H1 (cell line): ENCODE results near the gene NAA25. TPM values are rescaled to one million over a fixed set of nuclear protein-coding genes. Genes with fewer than 3 reads are reported as not detected.
"Not testable (repeated sequence)": the region's sequence is repeated elsewhere in the genome, so short reads cannot be mapped to it uniquely, and the experiment has no call there.

ENCODE experiments used
- CTCF ChIA-PET: fragments of 300-600 bp; sonication (Branson Sonifier 250); formaldehyde crosslinking; loops from one replicate; lab custom pipeline; 2021; ENCODE audit not compliant: partially characterized antibody; lab: Charles Lee
- POLR2A ChIA-PET: fragments of 300-600 bp; sonication (Branson Sonifier 250); formaldehyde crosslinking; loops from one replicate; lab custom pipeline; 2021; ENCODE audit warnings: inconsistent platforms; ENCODE audit not compliant: partially characterized antibody; lab: Charles Lee
- DNase-seq, 2 experiments: peaks; one replicate each; pipeline versions ENCODE4 v3.0.0 to v3.0.0-alpha.2; 2010 to 2022; ENCODE audit warnings: low spot score in 2 of 2, low read depth in 1 of 2, mixed read lengths in 1 of 2
- FAIRE-seq: peaks from 2 replicates; lab custom pipeline; 2011; peaks lifted over from hg19 to GRCh38; lab: Jason Lieb, UNC
- H2AFZ ChIP-seq: 2 replicates; pipeline ENCODE4 v1.8.1; 2012; ENCODE audit warnings: low read length, inconsistent platforms
- H2AK5ac ChIP-seq: 2 replicates; pipeline ENCODE4 v1.6.1; 2013; ENCODE audit warnings: low read depth, low read length
- H2BK120ac ChIP-seq: replicated peaks from 2 replicates; pipeline ENCODE3; 2013; ENCODE audit warnings: low read depth, low read length, inconsistent platforms
- H2BK12ac ChIP-seq: 2 replicates; pipeline ENCODE4 v1.6.1; 2013; ENCODE audit warnings: low read depth, low read length
- H2BK15ac ChIP-seq: 2 replicates; pipeline ENCODE4 v1.6.1; 2013; ENCODE audit warnings: low read length
- H2BK20ac ChIP-seq: 2 replicates; pipeline ENCODE4 v1.6.1; 2013; ENCODE audit warnings: low read length
- H2BK5ac ChIP-seq: 2 replicates; pipeline ENCODE4 v1.6.1; 2013; ENCODE audit warnings: low read depth, low read length
- H3K14ac ChIP-seq: 2 replicates; pipeline ENCODE4 v1.6.1; 2013; ENCODE audit warnings: inconsistent platforms; ENCODE audit not compliant: insufficient read length
- H3K18ac ChIP-seq: 2 replicates; pipeline ENCODE4 v1.6.1; 2013; ENCODE audit warnings: low read length; ENCODE audit errors: extremely low read depth
- H3K23ac ChIP-seq: 2 replicates; pipeline ENCODE4 v1.6.1; 2013; ENCODE audit warnings: inconsistent platforms; ENCODE audit not compliant: insufficient read length
- H3K23me2 ChIP-seq: 2 replicates; pipeline ENCODE4 v1.6.1; 2013; ENCODE audit warnings: low read depth, low read length
- H3K27ac ChIP-seq: 2 replicates; pipeline ENCODE4 v1.6.1; 2011; ENCODE audit warnings: low read depth, low read length, inconsistent platforms
- H3K27me3 ChIP-seq, 4 experiments: replicated peaks in 1 of 4; 1 replicate in 1 of 4; 2 replicates in 3 of 4; pipeline versions ENCODE4 v1.6.1 to v1.8.1; 2011 to 2013; ENCODE audit warnings: low read length in 3 of 4, mild to moderate bottlenecking in 3 of 4, inconsistent platforms in 2 of 4, mixed read lengths in 2 of 4, moderate library complexity in 1 of 4; ENCODE audit not compliant: control insufficient read depth in 3 of 4, insufficient read depth in 3 of 4; ENCODE audit errors: extremely low read depth in 1 of 4
- H3K36me3 ChIP-seq, 4 experiments: 2 replicates each; pipeline versions ENCODE4 v1.6.1 to v1.8.1; 2011 to 2013; ENCODE audit warnings: mild to moderate bottlenecking in 4 of 4, low read length in 3 of 4, moderate library complexity in 2 of 4, control low read depth in 1 of 4, inconsistent platforms in 1 of 4; ENCODE audit not compliant: insufficient read depth in 4 of 4, control insufficient read depth in 2 of 4
- H3K4ac ChIP-seq: replicated peaks from 2 replicates; pipeline ENCODE3; 2013; ENCODE audit warnings: low read length, low read depth, mixed read lengths, inconsistent platforms; ENCODE audit not compliant: insufficient read length
- H3K4me1 ChIP-seq, 4 experiments: replicated peaks in 1 of 4; 1 replicate in 1 of 4; 2 replicates in 3 of 4; pipeline versions ENCODE4 v1.6.1 to v1.8.1; 2011 to 2013; ENCODE audit warnings: low read length in 3 of 4, inconsistent platforms in 2 of 4, mixed read lengths in 1 of 4; ENCODE audit not compliant: insufficient read depth in 4 of 4, control insufficient read depth in 3 of 4
- H3K4me2 ChIP-seq, 2 experiments: 2 replicates each; pipeline versions ENCODE4 v1.6.1 to v1.8.1; 2011 to 2013; ENCODE audit warnings: low read depth in 2 of 2, low read length in 2 of 2, control low read depth in 1 of 2, inconsistent platforms in 1 of 2, mild to moderate bottlenecking in 1 of 2; ENCODE audit not compliant: insufficient read depth in 1 of 2
- H3K4me3 ChIP-seq, 4 experiments: fragments of 200-600, 300-600 bp in 1 of 4; sonication (generic), shearing (Covaris generic), sonication (Bioruptor Twin) in 1 of 4; 2 replicates each; pipeline versions ENCODE4 v1.5.1 to v1.8.1; 2011 to 2016; ENCODE audit warnings: low read length in 4 of 4, low read depth in 3 of 4, control low read depth in 2 of 4, inconsistent platforms in 2 of 4, mild to moderate bottlenecking in 2 of 4, mixed read lengths in 1 of 4, moderate library complexity in 1 of 4; ENCODE audit not compliant: insufficient read depth in 2 of 4; ENCODE audit errors: extremely low read depth in 1 of 4
- H3K56ac ChIP-seq: replicated peaks from 2 replicates; pipeline ENCODE3; 2013; ENCODE audit warnings: low read depth, mild to moderate bottlenecking, mixed read lengths, low read length, inconsistent platforms; ENCODE audit not compliant: insufficient read length
- H3K79me1 ChIP-seq: 2 replicates; pipeline ENCODE4 v1.6.1; 2013; ENCODE audit warnings: low read depth, low read length, control low read depth
- H3K79me2 ChIP-seq, 2 experiments: 2 replicates each; pipeline versions ENCODE4 v1.6.1 to v1.8.1; 2012 to 2013; ENCODE audit warnings: low read length in 2 of 2, mild to moderate bottlenecking in 2 of 2, inconsistent platforms in 1 of 2; ENCODE audit not compliant: insufficient read depth in 2 of 2, control insufficient read depth in 1 of 2
- H3K9ac ChIP-seq, 4 experiments: replicated peaks in 1 of 4; 1 replicate in 1 of 4; 2 replicates in 3 of 4; pipeline versions ENCODE4 v1.6.1 to v1.8.1; 2011 to 2013; ENCODE audit warnings: low read depth in 3 of 4, low read length in 3 of 4, control low read depth in 2 of 4, mild to moderate bottlenecking in 2 of 4, moderate library complexity in 2 of 4, inconsistent platforms in 1 of 4; ENCODE audit errors: extremely low read depth in 1 of 4
- H3K9me3 ChIP-seq, 2 experiments: 2 replicates each; pipeline versions ENCODE4 v1.6.1 to v1.8.1; 2012 to 2013; ENCODE audit warnings: mild to moderate bottlenecking in 2 of 2, moderate library complexity in 2 of 2, control low read depth in 1 of 2, inconsistent platforms in 1 of 2, low read depth in 1 of 2, low read length in 1 of 2, mixed read lengths in 1 of 2; ENCODE audit not compliant: insufficient read depth in 2 of 2
- H4K20me1 ChIP-seq, 2 experiments: replicated peaks in 1 of 2; 2 replicates each; pipeline versions ENCODE3 to v1.8.1; 2011 to 2013; ENCODE audit warnings: inconsistent platforms in 2 of 2, low read length in 2 of 2, mild to moderate bottlenecking in 1 of 2; ENCODE audit not compliant: insufficient read depth in 2 of 2, control insufficient read depth in 1 of 2
- H4K5ac ChIP-seq: 2 replicates; pipeline ENCODE4 v1.6.1; 2013; ENCODE audit warnings: low read length, low read depth, mixed read lengths, inconsistent platforms; ENCODE audit not compliant: insufficient read length
- H4K8ac ChIP-seq: 2 replicates; pipeline ENCODE4 v1.8.0; 2013; ENCODE audit warnings: mild to moderate bottlenecking, moderate library complexity, low read length, inconsistent platforms; ENCODE audit not compliant: insufficient read depth; ENCODE audit errors: extremely low read depth
- H4K91ac ChIP-seq: replicated peaks from 2 replicates; pipeline ENCODE3; 2013; ENCODE audit warnings: low read length, mixed read lengths, inconsistent platforms; ENCODE audit not compliant: insufficient read length
- CEBPB ChIP-seq: IDR thresholded peaks from 2 replicates; pipeline ENCODE4 v1.6.1; 2012; ENCODE audit warnings: low read depth, low read length
- KDM1A ChIP-seq: fragments of 200-600, 300-600 bp; sonication (generic); IDR thresholded peaks from 2 replicates; pipeline ENCODE4 v1.7.1; 2016; ENCODE audit warnings: mild to moderate bottlenecking, low read length, borderline replicate concordance
- WGBS, 2 experiments: shearing (Covaris generic) in 1 of 2; methylation state at CpG; one replicate each; pipeline versions ENCODE4 v1.1.6 to v1.1.7; 2013 to 2015; ENCODE audit warnings: low lambda C conversion rate in 2 of 2, mixed read lengths in 2 of 2, inconsistent platforms in 1 of 2, low coverage in 1 of 2, missing lambda C conversion rate in 1 of 2; ENCODE audit not compliant: insufficient replicate concordance in 2 of 2, insufficient coverage in 1 of 2, insufficient read length in 1 of 2; ENCODE audit errors: extremely low coverage in 1 of 2, missing lambda C conversion rate in 1 of 2; 5-methylcytosine and 5-hydroxymethylcytosine counted together
- polyA plus RNA-seq, 7 experiments: library from polyadenylated mRNA; depleted of rRNA in 3 of 7; stranded (reverse) in 5 of 7; unstranded in 2 of 7; fragments of >200 nt in 5 of 7; fragments of 200-250 nt in 2 of 7; gene quantifications; 1 replicate in 5 of 7; 2 replicates in 1 of 7; 4 replicates in 1 of 7; pipeline versions ENCODE4 v1.2.1 to v1.2.3, GENCODE V29; 2011 to 2013; ENCODE audit warnings: missing spikeins in 2 of 7, mixed read lengths in 2 of 7
- total RNA-seq: library from RNA; stranded (reverse); fragmentation: NEBNext Ultra II Directional; extraction: Animal tissue kit (Norgen Biotek cat#: 25700); gene quantifications from 2 replicates; pipeline ENCODE4 v1.2.1, GENCODE V29; 2021

NAA25 gene
- total and polyA plus RNA-seq, 2 of the 8 experiments (the other 6 are each of a cell fraction or from before 2014, with no cell fraction given), result 10.8 to 60.3 TPM

GRCh38 chr12:112036614-112037013 lies 72.0 kb downstream of the NAA25 start:
- H4K5ac ChIP-seq, DNase-seq, H3K23me2 ChIP-seq, FAIRE-seq, H3K18ac ChIP-seq, H3K79me1 ChIP-seq, H2BK120ac ChIP-seq, H4K8ac ChIP-seq, H3K4me1 ChIP-seq, H3K4ac ChIP-seq, H2BK20ac ChIP-seq, H3K27ac ChIP-seq, H4K91ac ChIP-seq, H3K14ac ChIP-seq, H2BK12ac ChIP-seq, H2AK5ac ChIP-seq, H3K4me3 ChIP-seq, H2BK15ac ChIP-seq, H3K9me3 ChIP-seq, H3K27me3 ChIP-seq, H4K20me1 ChIP-seq, H2BK5ac ChIP-seq, H3K23ac ChIP-seq, H3K4me2 ChIP-seq, H2AFZ ChIP-seq, H3K9ac ChIP-seq, H3K56ac ChIP-seq, H3K79me2 ChIP-seq: not testable (repeated sequence)
- ChIA-PET CTCF (interaction anchor here (0.9 to 1.7 kb wide), 2 partner anchors 51 to 93 kb away, joined by 3 read pairs; no protein-coding TSS in a partner anchor), POLR2A (interaction anchor here (1.0 to 2.0 kb wide), 3 partner anchors 9 to 80 kb away, joined by 3 to 7 read pairs (median 3); no protein-coding TSS in a partner anchor)
- TF ChIP-seq KDM1A, result 0 out of 2 replicates have a peak, but pooled peaks have one; percentile 13
- peak; percentile 74 for TF ChIP-seq CEBPB
- H3K36me3 ChIP-seq, result peaks cover 12 to 82% (median 47%) of the 10 kb centered on the region in 4 experiments
- WGBS, 2 experiments, result 91% methylated on average over 12 of the region's 12 CpGs; no CpG with 5 or more reads in 1 of the 2 experiments
